GM21526 (cell line): ENCODE measurements around the gene KRT34.
"Not testable (repeated sequence)": the region's sequence is repeated elsewhere in the genome, so short reads cannot be mapped to it uniquely, and the experiment has no call there.

Experiments
- ATAC-seq: cut with Tn5 transposase; IDR thresholded peaks from one replicate; pipeline ENCODE4 v1.9.1; 2021; ENCODE audit warnings: moderate library complexity; ENCODE audit not compliant: unreplicated experiment, low FRiP score

KRT34 gene

DNA sequence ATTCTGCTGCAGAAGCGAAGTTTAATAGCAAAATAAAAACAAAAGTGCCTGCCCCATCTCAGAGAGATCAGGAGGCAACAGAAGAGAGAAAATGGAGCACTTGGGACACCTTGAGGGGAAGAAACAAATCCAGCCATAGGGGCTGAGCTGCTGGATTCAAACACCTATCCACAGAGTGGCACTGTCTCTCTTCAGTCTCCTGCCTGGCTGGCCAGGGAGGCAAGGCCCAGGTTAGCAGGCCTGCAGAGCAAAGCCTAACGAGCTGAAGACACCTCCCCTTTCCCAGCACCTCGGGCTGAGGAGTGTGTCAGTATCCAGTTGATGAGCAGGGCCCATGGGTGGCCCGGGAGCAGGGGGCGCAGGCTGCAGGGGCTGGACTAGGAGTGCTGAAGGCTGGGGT, 24.1 kb upstream of the KRT34 start:
- ATAC-seq = no peak

DNA sequence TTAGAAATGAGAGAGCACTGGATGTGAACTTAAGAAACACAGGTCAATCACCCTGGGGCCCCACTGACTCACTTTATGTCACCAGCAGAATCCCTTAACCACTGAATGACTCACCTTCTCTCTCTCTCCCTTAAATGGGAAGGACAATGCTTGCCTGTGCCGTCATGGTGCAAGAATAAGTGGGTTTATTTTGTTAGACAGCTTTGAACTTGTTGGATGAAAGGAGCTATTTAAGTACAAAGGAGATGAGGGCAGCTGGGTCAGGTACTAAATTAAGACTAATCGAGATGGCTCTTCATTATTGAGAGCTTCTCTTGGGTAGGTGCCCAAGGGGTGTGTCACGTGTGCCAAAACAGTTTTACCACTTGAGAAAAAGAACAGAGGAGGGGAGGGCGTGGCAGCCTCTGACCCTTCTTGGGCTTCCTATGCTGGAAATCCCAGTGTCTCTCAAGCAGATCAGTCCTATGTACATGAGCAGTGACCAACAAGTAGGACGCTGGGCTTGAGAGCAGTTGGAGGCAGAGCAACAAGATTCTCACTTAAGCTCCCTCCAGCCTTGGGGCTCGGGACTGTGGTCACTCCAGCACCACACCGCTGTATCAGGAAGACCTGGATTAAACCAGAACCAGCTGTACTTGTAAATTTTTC, 22.0 kb upstream of the KRT34 start:
- no peak for ATAC-seq

DNA sequence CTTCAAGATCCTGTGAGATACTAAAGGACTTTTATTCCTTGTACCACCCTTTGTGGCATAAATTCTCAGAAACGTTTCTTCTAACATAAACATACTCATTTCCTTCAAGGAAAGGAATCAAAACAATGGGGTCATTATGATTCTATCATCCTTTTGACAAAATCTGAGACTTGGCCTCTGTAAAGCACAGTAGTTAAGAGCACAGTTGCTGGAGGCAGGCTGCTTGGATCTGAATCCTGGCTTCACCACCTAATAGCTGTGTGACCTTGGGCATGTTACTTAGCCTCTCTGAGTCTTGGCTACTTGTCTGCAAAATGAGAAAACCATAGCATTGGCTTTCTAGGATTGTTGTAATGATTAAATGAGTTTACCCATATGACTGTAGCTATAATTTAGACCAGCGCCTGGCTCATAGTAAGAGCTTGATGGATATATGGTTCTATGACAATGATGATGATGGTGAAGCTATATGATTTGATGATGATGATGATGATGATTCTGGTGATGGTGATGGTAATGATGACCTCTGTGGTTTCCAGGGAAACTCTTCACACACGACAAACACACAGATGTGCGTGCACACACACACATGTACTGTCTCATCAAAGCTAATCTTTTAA, 21.4 kb upstream of the KRT34 start:
- no peak for ATAC-seq

DNA sequence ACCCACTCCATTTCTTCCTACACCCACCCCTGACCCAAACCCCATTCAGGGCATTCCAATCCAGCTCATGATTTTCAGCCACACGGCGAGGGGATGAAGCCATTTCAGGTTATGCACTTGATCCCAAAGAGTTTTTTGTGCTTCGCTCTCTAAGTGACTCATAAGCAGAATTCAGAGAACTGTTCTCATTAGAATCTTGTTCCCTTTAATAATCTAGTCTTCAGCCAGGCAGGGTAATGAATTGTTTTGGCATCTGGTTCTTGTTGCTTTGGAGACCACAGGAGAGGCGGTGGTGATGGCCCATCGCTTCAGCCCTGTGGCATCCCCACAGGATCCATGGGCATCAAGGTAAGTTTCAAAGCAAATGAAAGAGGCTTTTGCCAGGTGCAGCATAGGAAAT, 20.1 kb upstream of the KRT34 start:
- no peak for ATAC-seq

DNA sequence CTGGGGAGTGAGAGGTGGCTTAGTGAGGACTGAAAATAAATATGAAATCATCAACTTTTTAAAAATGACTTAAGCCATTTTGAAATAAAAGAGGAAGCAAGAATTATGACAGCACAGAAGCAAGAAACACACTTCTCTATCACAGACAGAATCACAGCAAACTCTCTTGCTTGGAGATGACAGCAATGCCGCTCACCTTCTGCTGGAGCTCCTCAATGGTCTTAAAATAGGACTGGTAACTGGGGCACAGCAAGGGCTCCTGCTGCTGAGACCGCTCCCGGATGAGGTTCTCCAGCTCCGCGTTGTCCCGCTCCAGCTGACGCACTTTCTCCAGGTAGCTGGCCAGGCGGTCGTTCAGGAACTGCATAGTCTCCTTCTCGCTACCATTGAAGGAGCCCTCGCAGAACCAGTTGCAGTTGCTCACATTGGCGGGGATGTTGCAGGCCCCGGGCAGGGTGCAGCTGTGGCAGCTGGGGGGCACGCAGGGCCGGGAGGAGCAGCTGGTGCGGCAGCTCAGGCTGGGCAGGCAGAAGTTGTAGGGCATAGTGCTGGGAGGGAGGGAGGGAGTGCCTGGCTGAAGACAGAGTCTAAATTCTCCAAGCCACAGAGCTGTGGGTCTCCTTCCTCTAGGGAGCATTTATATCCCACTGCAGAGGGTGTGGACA, 15.0 kb upstream of the KRT34 start, which contains the start of gene KRT31:
Gene KRT31, minus strand, starts transcription at position 613 of the 665 bp plus-strand sequence. Its CDS starts 69 bp downstream, at position 544.
- no peak for ATAC-seq

DNA sequence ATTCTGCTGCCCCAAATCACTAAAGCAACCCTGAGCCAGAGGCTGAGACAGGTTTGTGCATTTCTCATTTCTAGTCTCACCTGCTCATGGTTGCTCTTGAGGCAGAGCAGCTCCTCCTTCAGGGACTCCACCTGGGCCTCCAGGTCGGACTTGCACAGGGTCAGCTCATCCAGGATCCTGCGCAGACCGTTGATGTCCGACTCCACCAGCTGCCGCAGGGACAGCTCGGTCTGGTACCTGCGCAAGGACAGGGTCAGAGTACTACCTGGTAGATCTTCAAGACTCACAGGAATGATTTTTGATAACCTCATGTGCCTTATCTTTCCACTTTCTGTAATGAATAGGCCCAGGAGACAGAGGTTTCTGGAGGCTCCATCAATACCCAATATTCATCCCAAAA, 14.2 kb upstream of the KRT34 start:
- ATAC-seq = no peak

DNA sequence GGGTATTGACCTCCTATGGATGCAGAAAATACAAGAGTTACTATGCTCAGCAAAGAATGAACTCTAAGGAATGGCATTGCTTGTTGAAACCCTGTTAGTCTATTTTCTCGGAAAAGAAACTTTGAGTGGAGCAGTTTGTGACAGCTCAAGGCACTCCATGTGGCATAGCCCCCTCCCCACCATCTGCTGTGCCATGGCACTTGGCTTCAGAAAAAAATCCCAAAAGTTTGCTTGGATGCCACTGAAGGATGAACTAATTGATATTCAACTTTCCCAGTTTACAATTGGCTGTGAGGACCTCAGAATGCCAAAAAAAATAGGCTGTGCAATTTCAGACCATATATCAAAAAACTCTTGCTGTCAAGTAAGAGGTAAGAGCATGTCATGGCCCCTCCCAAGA, 13.5 kb upstream of the KRT34 start:
- no peak for ATAC-seq

DNA sequence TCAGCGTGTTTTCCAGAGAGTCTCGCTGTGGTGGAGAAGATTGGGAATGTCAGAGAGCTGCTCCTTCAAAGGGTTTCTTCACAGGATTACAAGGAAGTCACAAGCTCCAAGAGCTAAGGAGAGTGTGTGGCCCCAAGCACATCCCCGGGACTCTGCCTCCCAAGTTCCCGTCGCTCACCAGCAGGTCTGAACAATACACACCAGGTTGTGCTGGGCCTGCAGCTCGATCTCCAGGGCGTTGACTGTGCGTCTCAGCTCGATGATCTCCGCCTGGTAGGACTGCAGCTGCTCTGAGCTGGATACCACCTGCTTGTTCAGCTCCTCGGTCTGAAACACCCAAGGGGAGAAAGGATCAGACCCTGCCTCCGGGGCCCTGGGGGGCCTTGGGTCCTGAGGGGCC, 12.9 kb upstream of the KRT34 start:
- ATAC-seq = not testable (repeated sequence)

DNA sequence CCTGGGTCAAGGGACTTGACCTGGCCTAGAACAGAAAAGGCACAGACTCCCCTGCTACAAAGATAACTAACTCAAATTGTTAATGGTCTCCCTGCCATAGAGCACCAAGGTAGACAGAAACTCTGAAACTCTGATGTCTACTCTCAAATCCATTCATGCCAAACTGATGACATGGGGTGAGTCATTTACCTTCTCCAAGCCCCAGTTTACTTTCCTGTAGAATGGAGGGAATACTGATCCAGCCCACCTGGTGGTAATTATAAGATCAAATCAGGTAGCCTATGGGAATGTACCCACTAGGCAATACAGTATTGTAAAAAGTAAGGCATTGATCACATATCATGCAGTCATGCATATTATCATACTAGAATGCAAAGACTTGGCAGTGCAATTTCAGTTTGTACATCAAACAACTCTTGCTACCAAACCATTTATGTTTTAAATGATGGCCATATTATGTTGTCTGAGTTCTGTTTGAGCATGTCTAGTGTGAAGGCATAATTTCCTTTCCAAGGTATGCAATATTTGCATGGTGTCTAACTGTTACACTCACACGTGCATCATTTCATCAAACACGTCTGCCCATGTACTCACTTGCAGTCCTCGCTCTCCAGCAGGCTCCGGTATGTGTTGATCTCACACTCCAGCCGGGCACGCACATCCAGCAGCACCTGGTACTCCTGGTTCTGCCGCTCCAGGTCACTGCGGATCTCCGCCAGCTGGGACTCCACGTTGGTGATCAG, 12.3 kb upstream of the KRT34 start:
- ATAC-seq = no peak

DNA sequence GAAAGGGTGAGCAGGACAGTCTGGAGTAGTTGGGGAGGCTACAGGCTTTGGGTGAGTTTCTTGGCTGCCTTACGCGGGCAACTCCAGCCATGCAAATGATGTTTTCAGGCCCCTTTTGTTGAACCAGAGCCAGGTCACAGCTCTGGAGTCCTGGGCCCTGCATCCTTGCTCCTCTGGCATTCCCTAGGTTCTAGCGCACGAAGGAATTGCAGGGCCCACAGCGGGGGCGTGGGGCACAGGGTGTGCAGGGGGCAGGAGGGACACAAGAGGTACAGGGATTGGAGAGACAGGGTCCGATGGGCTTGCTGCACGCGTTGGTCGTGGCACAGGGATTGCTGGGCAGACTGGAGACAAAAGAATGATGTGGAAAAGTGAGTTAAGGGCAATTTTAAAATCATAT, 11.7 kb upstream of the KRT34 start:
- ATAC-seq = no peak

DNA sequence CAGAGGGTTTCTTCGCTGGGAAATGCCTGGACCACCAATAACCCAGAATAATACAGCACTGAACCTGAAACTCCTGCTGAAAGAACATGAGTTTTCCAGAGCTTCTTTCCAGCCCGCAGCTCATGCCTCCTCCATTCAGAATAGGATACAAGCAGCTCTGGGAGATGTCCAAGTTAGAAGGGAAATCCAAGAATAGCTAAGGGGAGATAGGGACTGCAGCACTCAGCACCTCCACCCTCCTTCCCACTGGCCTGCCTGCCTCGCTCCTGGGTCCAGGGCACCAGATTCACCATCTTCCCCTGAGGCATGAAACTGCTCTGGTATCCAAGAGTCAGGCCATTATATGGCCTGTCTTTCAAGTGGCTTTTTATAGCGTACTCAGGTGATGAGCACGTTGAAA, 11.2 kb upstream of the KRT34 start:
- no peak for ATAC-seq

DNA sequence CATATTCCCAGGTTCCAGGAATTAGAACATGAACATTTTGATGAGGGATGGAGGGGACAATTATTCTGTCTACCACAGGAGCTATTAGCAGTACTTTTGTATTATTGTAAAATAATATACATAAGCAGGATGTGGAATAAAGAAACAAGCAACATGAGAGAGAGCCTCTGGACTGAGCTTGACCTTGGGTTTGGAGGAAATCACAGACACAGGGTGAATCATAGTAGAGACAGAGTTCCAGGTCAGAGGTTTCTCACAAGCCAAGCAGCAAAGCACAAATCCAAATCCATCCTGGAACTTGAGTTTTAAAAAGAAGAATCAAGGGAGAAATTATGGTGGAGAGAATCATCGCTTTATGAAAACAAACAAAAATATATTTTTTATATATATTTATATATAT, 10.2 kb upstream of the KRT34 start:
- ATAC-seq = no peak

DNA sequence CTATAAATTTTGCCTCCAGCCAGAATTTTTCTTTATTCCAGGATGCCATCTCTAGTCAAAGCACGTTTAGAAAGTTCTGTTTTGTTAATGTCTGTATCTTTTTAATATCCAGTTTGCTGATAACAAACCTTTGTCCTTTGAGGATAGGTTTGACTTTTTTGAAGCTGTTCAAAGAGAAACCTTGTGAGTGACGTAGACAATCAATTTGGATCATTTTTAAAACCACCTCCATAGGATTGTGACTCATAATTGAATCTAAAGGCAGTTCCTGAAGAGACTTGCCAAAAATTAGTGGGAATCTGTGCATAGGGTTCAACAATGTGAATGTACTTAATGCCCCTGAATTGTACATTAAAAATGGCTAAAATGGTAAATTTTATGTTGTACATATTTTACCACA, 9.4 kb upstream of the KRT34 start:
- ATAC-seq = no peak

DNA sequence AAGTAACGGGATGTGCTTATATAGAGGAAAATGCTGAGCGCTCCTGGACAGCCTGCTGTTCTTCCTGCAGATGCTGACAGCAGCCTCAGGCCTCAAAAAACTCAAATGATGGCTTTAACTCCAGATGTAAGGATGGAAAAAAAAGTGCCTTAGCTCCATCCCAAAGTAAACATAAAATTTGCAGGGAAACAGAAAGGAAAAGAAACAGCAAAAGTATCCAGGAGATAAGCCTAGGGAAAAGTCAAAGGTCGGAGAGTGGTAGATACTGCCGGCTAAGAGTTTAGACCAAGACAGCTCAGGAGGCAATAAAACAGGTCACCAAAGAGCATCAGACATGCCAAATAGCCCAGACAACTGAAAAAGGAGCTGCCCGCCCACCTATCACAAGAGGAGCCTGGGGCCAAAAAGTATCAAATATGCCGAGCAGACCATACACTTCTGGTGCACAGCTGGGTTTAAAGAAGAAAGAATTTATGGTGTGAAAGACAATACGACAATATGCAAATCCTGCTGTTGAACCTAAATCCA, 8.4 kb upstream of the KRT34 start:
- no peak for ATAC-seq

DNA sequence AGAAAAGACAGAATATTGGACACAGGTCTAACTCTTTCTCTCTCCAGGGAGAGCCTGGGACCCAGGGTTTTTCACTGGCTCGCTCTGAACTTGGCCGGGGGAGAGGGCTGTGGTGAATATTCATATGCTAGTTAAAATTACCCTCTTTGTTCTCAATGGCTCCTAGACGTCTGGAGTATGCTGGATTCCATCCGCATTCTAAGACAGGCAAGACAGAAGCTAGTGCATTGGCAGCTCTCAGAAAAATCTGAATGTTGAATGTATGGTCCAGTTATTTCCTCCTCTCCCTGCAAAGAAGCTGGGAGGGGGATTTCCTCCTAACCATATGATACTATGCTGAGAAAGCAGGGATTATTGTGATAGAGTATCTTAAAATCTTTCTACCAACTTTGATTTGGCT, 5.6 kb upstream of the KRT34 start:
- no peak for ATAC-seq

DNA sequence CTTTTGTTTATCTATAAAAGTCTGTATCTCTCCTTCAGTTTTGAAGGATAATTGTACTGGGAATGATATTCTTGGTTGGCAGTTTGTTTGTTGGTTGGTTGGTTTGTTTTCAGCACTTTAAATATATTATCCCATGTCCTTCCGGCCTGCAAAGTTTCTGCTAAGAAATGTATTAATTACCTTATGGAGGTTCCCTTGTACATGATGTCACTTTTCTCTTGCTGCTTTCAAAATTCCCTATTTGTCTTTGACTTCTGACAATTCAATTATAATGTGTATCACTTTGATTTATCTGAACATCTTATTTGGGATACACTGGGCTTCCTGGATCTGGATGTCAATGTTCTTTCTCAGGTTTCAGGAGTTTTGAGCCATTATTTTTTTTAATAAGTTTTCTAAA, 4.1 kb upstream of the KRT34 start:
- no peak for ATAC-seq

DNA sequence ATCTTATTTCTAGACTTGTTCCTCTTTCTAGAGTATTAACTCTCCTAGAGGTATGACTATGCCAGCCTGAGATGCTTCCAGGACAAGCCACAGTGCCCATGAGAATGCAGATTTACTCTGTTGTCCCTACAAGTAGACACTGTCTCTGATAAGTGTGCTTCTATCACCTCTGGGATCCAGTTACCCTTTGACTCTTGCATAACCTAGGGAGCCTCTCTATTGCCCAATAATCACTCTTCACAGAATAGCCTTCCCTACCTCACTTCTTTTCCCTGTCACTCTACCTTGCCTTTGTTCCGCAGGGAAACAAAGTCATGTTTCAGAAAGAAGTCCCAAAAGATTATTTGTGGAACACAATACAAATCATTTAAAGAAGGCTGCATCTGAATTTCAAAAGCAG, 1.6 kb upstream of the KRT34 start:
- no peak for ATAC-seq

DNA sequence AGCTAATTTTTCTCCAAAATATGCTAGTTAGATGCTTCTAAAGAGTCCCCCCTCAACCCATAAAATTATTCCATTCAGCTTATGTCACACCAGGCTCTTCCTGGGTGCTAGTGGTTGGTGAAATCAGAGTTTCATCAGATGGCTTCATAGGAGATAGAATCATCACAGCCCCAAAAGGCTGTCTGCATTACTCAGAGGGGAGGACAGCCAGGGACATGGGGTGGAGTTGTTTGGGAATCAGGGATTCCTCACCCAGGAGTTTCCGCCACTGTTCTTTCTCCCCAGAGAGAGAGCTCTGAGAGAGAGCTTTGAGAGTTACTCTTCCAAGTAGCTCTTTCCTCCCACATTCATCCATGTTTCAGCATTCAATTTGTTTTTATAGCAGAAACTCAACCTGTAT, 288 bp upstream of the KRT34 start:
- no peak for ATAC-seq

DNA sequence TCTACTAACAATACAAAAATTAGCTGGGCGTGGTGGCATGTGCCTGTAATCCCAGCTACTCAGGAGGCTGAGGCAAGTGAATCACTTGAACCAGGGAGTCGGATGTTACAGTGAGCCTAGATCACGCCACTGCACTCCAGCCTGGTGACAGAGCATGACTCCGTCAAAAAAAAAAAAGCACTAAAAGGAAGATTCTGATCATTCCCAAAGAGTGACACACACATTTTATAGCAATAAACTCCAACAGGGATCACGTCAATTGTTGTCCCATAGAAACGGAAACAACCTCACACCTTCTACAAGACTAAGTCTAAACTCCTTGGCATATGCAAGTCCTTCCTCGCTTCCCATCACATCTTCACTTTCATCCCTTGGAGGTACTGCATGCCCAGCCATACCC, 2.0 kb downstream of the KRT34 start:
- ATAC-seq = not testable (repeated sequence)

DNA sequence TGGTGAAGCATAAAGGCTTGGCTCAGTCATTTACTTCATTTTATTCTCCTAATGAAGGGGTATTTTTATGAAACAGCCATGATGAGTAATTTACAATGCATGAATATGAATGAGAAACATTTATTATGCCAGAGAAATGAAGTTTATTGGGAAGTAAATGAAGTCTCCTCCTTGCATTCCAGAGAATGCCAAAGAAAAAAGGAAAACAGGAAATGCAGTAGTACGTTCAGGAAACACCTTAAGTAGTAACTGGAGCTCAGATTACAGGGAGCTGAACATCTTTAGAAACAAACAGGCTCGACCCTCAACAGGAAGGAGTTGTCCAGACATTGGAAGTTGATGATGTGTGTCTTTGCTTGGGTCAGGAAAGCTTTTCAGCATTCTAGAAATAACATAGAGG, 4.6 kb downstream of the KRT34 start:
- ATAC-seq = no peak

DNA sequence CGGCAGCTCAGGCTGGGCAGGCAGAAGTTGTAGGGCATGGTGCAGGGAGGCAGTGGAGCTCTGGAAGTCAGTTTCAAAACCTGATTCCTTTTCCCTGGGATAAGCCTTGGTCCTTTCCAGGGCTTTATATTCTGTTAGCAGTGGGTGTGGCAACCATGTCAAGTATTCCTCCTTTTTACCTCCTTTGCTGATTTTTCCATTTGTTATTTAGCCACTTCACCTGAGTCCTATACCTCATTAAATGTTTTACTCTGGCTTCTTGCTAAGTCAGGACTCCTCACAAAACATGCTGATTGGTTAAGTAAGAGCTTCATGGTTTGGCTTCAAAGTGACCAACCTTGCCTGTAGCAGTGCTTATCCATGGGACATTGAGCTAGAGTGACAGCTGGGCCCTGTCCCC, 12.4 kb downstream of the KRT34 start, which contains the start of gene KRT33B:
Gene KRT33B, minus strand, starts transcription at position 101 of the 400 bp plus-strand sequence. Its CDS starts 63 bp downstream, at position 38.
- no peak for ATAC-seq
